ENCODE results near the gene C1orf94. TPM values are rescaled to one million over a fixed set of nuclear protein-coding genes. Genes with fewer than 3 reads are reported as not detected.
"Not testable (repeated sequence)": the region's sequence is repeated elsewhere in the genome, so short reads cannot be mapped to it uniquely, and the experiment has no call there.

Gene C1orf94
- total RNA-seq, 4 donors from 2014 or later: not detected

- Histone ChIP-seq H3K9me3 (no peaks in the 10 kb centered on the region), H3K4me3 (no peak overlapping the region), H3K36me3 (no peaks in the 10 kb centered on the region), H3K27me3 (peaks cover 61% of the 10 kb centered on the region), H3K27ac (no peak overlapping the region), H3K4me1 (no peaks in the 10 kb centered on the region)
- in situ Hi-C loops (cut with MboI; ENCODE audit: low pct_ligation_motif_present in 1 of 4, low pct_unique_long_range_greater_than_20kb in 1 of 4, low sequenced_read_pairs in 3 of 4): no loop called here
- DNase-seq: no peak
- 83 to 86% methylated on average over 6 of the region's 6 CpGs for WGBS, 2 donors (ENCODE audit: low coverage in 1 of 2)
- TF ChIP-seq POLR2A (IDR thresholded peaks at IDR 0.05): no peak
- TF ChIP-seq EP300 (IDR thresholded peaks at IDR 0.05; ENCODE audit: low read depth): no peak
- TF ChIP-seq POLR2AphosphoS5 (IDR thresholded peaks at IDR 0.05): no peak
- intact Hi-C loops (cut with DNase I; ENCODE audit: low total_unique reads): no loop called here
Observed at GRCh38 chr1:34175744-34176143, 963 bp upstream of the C1orf94 start.

GRCh38 chr1:34178072-34178471 lies 1.4 kb downstream of the C1orf94 start:
- H3K36me3 ChIP-seq: no peaks in the 10 kb centered on the region
- TF ChIP-seq CTCF (IDR thresholded peaks at IDR 0.05) (no peak), EP300 (IDR thresholded peaks at IDR 0.05; ENCODE audit: low read depth) (no peak), POLR2A (IDR thresholded peaks at IDR 0.05) (no peak)
- H3K27ac ChIP-seq: no peak overlapping the region
- in situ Hi-C loops (cut with MboI; ENCODE audit: low pct_ligation_motif_present in 1 of 4, low pct_unique_long_range_greater_than_20kb in 1 of 4, low sequenced_read_pairs in 3 of 4): no loop called here
- H3K27me3 ChIP-seq: peaks cover 49% of the 10 kb centered on the region
- H3K4me3 ChIP-seq: no peak overlapping the region
- intact Hi-C loops (cut with DNase I; ENCODE audit: low total_unique reads): no loop called here
- 65% methylated on average over 2 of the region's 2 CpGs; no CpG with 5 or more reads in 1 of the 2 donors for WGBS, 2 donors (ENCODE audit: low coverage in 1 of 2)
- no peaks in the 10 kb centered on the region for H3K9me3 ChIP-seq
- H3K4me1 ChIP-seq: no peaks in the 10 kb centered on the region
- no peak for DNase-seq

- H3K4me1 ChIP-seq; H3K9me3 ChIP-seq; intact Hi-C loops (cut with DNase I; ENCODE audit: low total_unique reads); H3K4me3 ChIP-seq; DNase-seq; H3K36me3 ChIP-seq; in situ Hi-C loops (cut with MboI; ENCODE audit: low pct_ligation_motif_present in 1 of 4, low pct_unique_long_range_greater_than_20kb in 1 of 4, low sequenced_read_pairs in 3 of 4); H3K27ac ChIP-seq: not testable (repeated sequence)
- WGBS, 2 donors (ENCODE audit: low coverage in 1 of 2): 86 to 93% methylated on average over 3 to 4 of the region's 4 CpGs
- H3K27me3 ChIP-seq: peaks cover 17% of the 10 kb centered on the region
Observed at GRCh38 chr1:34183381-34183780, 6.7 kb downstream of the C1orf94 start.

GRCh38 chr1:34186741-34187494 lies 10.2 kb downstream of the C1orf94 start:
- Histone ChIP-seq H3K36me3 (no peaks in the 10 kb centered on the region), H3K4me1 (no peaks in the 10 kb centered on the region), H3K27ac (no peak overlapping the region), H3K4me3 (no peak overlapping the region), H3K9me3 (no peaks in the 10 kb centered on the region), H3K27me3 (peaks cover 11% of the 10 kb centered on the region)
- TF ChIP-seq EP300 (IDR thresholded peaks at IDR 0.05; ENCODE audit: low read depth) (no peak), CTCF (IDR thresholded peaks at IDR 0.05) (no peak), POLR2AphosphoS5 (IDR thresholded peaks at IDR 0.05) (no peak), POLR2A (IDR thresholded peaks at IDR 0.05) (no peak)
- intact Hi-C loops (cut with DNase I; ENCODE audit: low total_unique reads) (no loop called here), in situ Hi-C loops (cut with MboI; ENCODE audit: low pct_ligation_motif_present in 1 of 4, low pct_unique_long_range_greater_than_20kb in 1 of 4, low sequenced_read_pairs in 3 of 4) (no loop called here)
- DNase-seq: no peak
- 61 to 76% methylated on average over 7 to 12 of the region's 12 CpGs for WGBS, 2 donors (ENCODE audit: low coverage in 1 of 2)

GRCh38 chr1:34188418-34188817 lies 11.7 kb downstream of the C1orf94 start:
- Histone ChIP-seq H3K27ac (no peak overlapping the region), H3K4me1 (no peaks in the 10 kb centered on the region), H3K9me3 (no peaks in the 10 kb centered on the region), H3K36me3 (no peaks in the 10 kb centered on the region), H3K4me3 (no peak overlapping the region), H3K27me3 (peaks cover 11% of the 10 kb centered on the region)
- TF ChIP-seq EP300 (IDR thresholded peaks at IDR 0.05; ENCODE audit: low read depth): no peak
- DNase-seq: no peak
- 25% methylated on average over 8 of the region's 8 CpGs; no CpG with 5 or more reads in 1 of the 2 donors for WGBS, 2 donors (ENCODE audit: low coverage in 1 of 2)
- in situ Hi-C loops (cut with MboI; ENCODE audit: low pct_ligation_motif_present in 1 of 4, low pct_unique_long_range_greater_than_20kb in 1 of 4, low sequenced_read_pairs in 3 of 4) (no loop called here), intact Hi-C loops (cut with DNase I; ENCODE audit: low total_unique reads) (no loop called here)

All from transverse colon (tissue), 4 donors.